ENCODE measurements around the gene PTPN22. TPM values are rescaled to one million over a fixed set of nuclear protein-coding genes. Genes with fewer than 3 reads are reported as not detected.

Gene PTPN22
- total RNA-seq, 3 donors from 2014 or later (not counting 1 experiment from before 2014, with no cell fraction given) = 98.4 to 122 (median 104) TPM

- Mint-ChIP-seq H3K27ac (peak overlapping the region; percentile 76 to 89), H3K9me3 (no peaks in the 10 kb centered on the region), H3K36me3 (peaks cover 20% of the 10 kb centered on the region), H3K4me3 (peak overlapping the region; percentile 65), H3K4me1 (peaks cover 57 to 62% of the 10 kb centered on the region in 2 donors), H3K27me3 (ENCODE audit: low read depth in 2 of 2) (no peaks in the 10 kb centered on the region)
- Histone ChIP-seq H3K36me3 (ENCODE audit: control insufficient read depth, insufficient read depth, low read length) (peaks cover 43% of the 10 kb centered on the region), H3K4me1 (ENCODE audit: control insufficient read depth, insufficient read depth, low read length) (peaks cover 21% of the 10 kb centered on the region), H3K27ac (ENCODE audit: low read length) (peak overlapping the region; percentile 66), H3K4me3 (ENCODE audit: low read length) (peak overlapping the region; percentile 4), H3K9me3 (ENCODE audit: control insufficient read depth, insufficient read depth, low read length) (no peaks in the 10 kb centered on the region), H3K27me3 (ENCODE audit: control insufficient read depth, insufficient read depth, low read length) (no peaks in the 10 kb centered on the region)
- intact Hi-C loops (cut with micrococcal nuclease) = loop anchor here (1.0 to 2.0 kb wide), 2 partner anchors 12 to 45 kb away; partner anchors contain the start of genes AP4B1, DCLRE1B and PTPN22
- ATAC-seq (peak; percentile 86 to 88 (median 88)), DNase-seq (peak in 1 of 2 donors; percentile 47)
- no peak for TF ChIP-seq CTCF (IDR thresholded peaks at IDR 0.05)
- WGBS (ENCODE audit: insufficient coverage) = 8% methylated on average over 1 of the region's 3 CpGs
These were observed 11.9 kb downstream of the PTPN22 start for GRCh38 chr1:113859478-113860175.

DNA sequence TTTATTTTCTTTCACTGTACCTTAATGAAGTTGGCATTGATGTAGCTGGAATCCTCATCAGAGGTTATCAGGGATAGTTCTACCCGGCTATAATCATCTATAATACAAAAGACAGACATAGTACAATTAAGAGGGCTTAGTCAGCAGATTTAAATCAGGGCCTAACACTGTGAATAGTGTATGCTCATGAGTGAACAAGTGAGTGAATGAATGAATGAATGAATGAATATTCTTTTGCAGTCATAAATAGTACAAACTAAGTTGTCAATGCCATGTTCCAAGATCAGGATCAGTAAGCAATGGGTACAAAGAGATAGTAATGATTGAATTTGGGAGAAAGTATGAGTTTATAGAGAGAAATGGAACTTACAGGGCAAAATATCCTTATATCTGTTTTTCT, 12.5 kb downstream of the PTPN22 start:
- Histone ChIP-seq H3K9me3 (ENCODE audit: control insufficient read depth, insufficient read depth, low read length) (no peaks in the 10 kb centered on the region), H3K27me3 (ENCODE audit: control insufficient read depth, insufficient read depth, low read length) (no peaks in the 10 kb centered on the region), H3K4me1 (ENCODE audit: control insufficient read depth, insufficient read depth, low read length) (peaks cover 21% of the 10 kb centered on the region), H3K36me3 (ENCODE audit: control insufficient read depth, insufficient read depth, low read length) (peaks cover 49% of the 10 kb centered on the region), H3K27ac (ENCODE audit: low read length) (peak overlapping the region; percentile 56), H3K4me3 (ENCODE audit: low read length) (peak overlapping the region; percentile 1)
- Mint-ChIP-seq H3K9me3 (no peaks in the 10 kb centered on the region), H3K27ac (peak overlapping the region; percentile 76 to 89), H3K4me3 (peak overlapping the region; percentile 65), H3K27me3 (ENCODE audit: low read depth in 2 of 2) (no peaks in the 10 kb centered on the region), H3K36me3 (peaks cover 20% of the 10 kb centered on the region), H3K4me1 (peaks cover 51 to 56% of the 10 kb centered on the region in 2 donors)
- no peak for TF ChIP-seq CTCF (IDR thresholded peaks at IDR 0.05)
- ATAC-seq = no peak
- WGBS (ENCODE audit: insufficient coverage) = 80% methylated on average over 1 of the region's 1 CpG
- intact Hi-C loops (cut with micrococcal nuclease) = loop anchor here (2.0 kb wide), 1 partner anchor 46 kb away; the partner anchor contains the start of genes AP4B1 and DCLRE1B
- DNase-seq = no peak

GRCh38 chr1:113858418-113858817, 13.1 kb downstream of the PTPN22 start:
- intact Hi-C loops (cut with micrococcal nuclease) = loop anchor here (2.0 kb wide), 1 partner anchor 46 kb away; the partner anchor contains the start of genes AP4B1 and DCLRE1B
- Mint-ChIP-seq H3K36me3 (peaks cover 20% of the 10 kb centered on the region), H3K4me1 (peaks cover 48 to 53% of the 10 kb centered on the region in 2 donors), H3K27me3 (ENCODE audit: low read depth in 2 of 2) (no peaks in the 10 kb centered on the region), H3K4me3 (no peak overlapping the region), H3K9me3 (no peaks in the 10 kb centered on the region), H3K27ac (peak overlapping the region; percentile 76 to 89)
- no peak overlapping the region for H3K4me3 ChIP-seq (ENCODE audit: low read length)
- no peak for TF ChIP-seq CTCF (IDR thresholded peaks at IDR 0.05)
- DNase-seq (no peak), ATAC-seq (no peak)
- no peaks in the 10 kb centered on the region for H3K9me3 ChIP-seq (ENCODE audit: control insufficient read depth, insufficient read depth, low read length)
- peak overlapping the region; percentile 56 for H3K27ac ChIP-seq (ENCODE audit: low read length)
- WGBS (ENCODE audit: insufficient coverage) = 63% methylated on average over 3 of the region's 3 CpGs
- H3K27me3 ChIP-seq (ENCODE audit: control insufficient read depth, insufficient read depth, low read length) = no peaks in the 10 kb centered on the region
- H3K4me1 ChIP-seq (ENCODE audit: control insufficient read depth, insufficient read depth, low read length) = peaks cover 21% of the 10 kb centered on the region
- peaks cover 49% of the 10 kb centered on the region for H3K36me3 ChIP-seq (ENCODE audit: control insufficient read depth, insufficient read depth, low read length)

All from natural killer cell (primary cell).